ENCODE measurements around the gene MYBBP1A. TPM values are rescaled to one million over a fixed set of nuclear protein-coding genes. Genes with fewer than 3 reads are reported as not detected.

The MYBBP1A gene
- total RNA-seq, 1 donor from 2014 or later, result 38.8 TPM

DNA sequence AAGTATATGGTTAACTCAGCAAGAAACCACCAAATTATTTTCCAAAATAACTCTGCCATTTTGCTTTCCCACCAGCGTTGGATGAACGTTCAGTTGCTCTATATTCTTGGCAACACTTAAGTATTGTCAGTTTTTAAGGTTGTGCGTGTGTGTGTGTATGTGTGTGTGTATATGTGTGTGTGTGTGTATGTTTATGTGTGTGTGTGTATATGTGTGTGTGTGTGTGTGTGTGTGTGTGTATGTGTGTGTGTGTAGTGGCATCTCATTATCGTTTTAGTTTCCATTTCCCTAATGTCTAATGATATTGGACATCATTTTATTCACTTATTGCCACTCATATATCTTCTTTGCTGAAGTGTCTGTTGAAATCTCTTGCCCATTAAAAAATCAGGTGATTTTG is 17.9 kb upstream of the MYBBP1A start:
- ATAC-seq (no peak), DNase-seq (no peak)
- intact Hi-C loops (cut with DNase I), result no loop called here
- Histone ChIP-seq H3K36me3 (no peaks in the 10 kb centered on the region), H3K27ac (no peak overlapping the region), H3K27me3 (ENCODE audit: low read depth) (peaks cover 5% of the 10 kb centered on the region), H3K4me1 (peaks cover 4% of the 10 kb centered on the region), H3K9me3 (no peaks in the 10 kb centered on the region), H3K4me3 (no peak overlapping the region)
- TF ChIP-seq, protein P1, sequence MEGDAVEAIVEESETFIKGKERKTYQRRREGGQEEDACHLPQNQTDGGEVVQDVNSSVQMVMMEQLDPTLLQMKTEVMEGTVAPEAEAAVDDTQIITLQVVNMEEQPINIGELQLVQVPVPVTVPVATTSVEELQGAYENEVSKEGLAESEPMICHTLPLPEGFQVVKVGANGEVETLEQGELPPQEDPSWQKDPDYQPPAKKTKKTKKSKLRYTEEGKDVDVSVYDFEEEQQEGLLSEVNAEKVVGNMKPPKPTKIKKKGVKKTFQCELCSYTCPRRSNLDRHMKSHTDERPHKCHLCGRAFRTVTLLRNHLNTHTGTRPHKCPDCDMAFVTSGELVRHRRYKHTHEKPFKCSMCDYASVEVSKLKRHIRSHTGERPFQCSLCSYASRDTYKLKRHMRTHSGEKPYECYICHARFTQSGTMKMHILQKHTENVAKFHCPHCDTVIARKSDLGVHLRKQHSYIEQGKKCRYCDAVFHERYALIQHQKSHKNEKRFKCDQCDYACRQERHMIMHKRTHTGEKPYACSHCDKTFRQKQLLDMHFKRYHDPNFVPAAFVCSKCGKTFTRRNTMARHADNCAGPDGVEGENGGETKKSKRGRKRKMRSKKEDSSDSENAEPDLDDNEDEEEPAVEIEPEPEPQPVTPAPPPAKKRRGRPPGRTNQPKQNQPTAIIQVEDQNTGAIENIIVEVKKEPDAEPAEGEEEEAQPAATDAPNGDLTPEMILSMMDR (IDR thresholded peaks at IDR 0.05), result no peak

DNA sequence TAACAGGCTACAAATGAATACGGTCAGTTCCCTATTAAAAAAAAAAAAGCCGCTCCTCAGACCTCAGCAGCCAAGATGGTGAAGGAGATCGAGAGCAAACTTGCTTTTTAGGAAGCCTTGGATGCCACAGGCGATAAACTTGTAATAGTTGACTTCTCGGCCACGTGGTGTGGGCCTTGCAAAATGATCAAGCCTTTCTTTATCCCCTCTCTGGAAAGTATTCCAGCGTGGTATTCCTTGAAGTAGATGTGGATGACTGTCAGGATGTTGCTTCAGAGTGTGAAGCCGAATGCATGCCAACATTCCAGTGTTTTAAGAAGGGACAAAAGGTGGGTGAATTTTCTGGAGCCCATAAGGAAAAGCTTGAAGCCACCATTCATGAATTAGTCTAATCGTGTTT is 16.9 kb upstream of the MYBBP1A start:
- H3K4me1 ChIP-seq, result peaks cover 4% of the 10 kb centered on the region
- no peaks in the 10 kb centered on the region for H3K36me3 ChIP-seq
- TF ChIP-seq, protein P1 (IDR thresholded peaks at IDR 0.05), result no peak
- H3K9me3 ChIP-seq, result no peaks in the 10 kb centered on the region
- H3K27ac ChIP-seq, result no peak overlapping the region
- peaks cover 5% of the 10 kb centered on the region for H3K27me3 ChIP-seq (ENCODE audit: low read depth)
- ATAC-seq (no peak), DNase-seq (no peak)
- H3K4me3 ChIP-seq, result no peak overlapping the region
- intact Hi-C loops (cut with DNase I), result no loop called here

DNA sequence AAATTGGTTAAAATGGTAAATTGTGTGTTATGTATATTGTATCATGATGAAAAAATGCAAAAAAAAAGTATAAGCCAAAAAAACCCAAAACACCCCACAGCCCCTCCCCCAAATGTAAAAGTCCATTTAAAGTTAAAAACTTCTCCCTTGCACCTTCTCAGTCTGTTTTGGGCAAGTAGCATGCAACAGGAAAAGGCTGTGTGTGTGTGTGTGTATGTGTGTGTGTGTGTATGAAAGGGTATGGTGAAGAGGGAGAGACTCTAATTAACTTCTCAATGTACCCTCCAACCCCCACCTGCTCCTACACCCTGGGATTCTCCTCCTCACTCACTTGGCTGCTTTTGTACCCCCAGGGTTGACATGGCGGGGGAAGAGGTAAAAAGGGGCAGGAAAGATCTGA is 14.4 kb upstream of the MYBBP1A start:
- DNase-seq (no peak), ATAC-seq (no peak)
- Histone ChIP-seq H3K4me3 (no peak overlapping the region), H3K9me3 (no peaks in the 10 kb centered on the region), H3K4me1 (peaks cover 14% of the 10 kb centered on the region), H3K36me3 (no peaks in the 10 kb centered on the region), H3K27me3 (ENCODE audit: low read depth) (peaks cover 5% of the 10 kb centered on the region), H3K27ac (no peak overlapping the region)
- intact Hi-C loops (cut with DNase I), result loop anchor here (10.0 kb wide), 1 partner anchor 55 kb away; no protein-coding TSS in a partner anchor
- TF ChIP-seq, protein P1 (IDR thresholded peaks at IDR 0.05), result no peak

DNA sequence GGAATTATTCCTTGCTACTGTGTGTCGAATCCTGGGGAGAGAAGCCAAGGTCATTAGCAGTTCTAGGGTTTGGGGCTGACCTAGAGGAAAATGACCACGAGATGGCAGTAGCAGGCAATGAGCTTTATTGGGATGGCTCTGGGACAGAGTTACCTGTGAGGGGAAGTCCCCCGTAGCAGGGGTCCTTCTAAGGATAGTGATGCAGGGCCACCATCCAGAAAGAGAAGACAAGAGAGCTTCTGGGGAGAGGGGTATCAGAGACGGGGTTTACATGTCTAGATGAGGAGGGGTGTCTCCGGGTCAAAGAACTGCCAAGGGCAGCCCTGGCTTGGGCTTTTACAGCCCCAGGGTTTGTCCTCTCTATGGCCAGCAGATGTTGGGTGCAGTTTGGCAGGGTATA is 11.6 kb upstream of the MYBBP1A start:
- Histone ChIP-seq H3K27ac (no peak overlapping the region), H3K27me3 (ENCODE audit: low read depth) (peaks cover 5% of the 10 kb centered on the region), H3K36me3 (no peaks in the 10 kb centered on the region), H3K4me1 (peaks cover 17% of the 10 kb centered on the region), H3K4me3 (no peak overlapping the region), H3K9me3 (no peaks in the 10 kb centered on the region)
- DNase-seq (peak; percentile 39), ATAC-seq (peak; percentile 88 to 95)
- TF ChIP-seq, protein P1 (IDR thresholded peaks at IDR 0.05), result peak; percentile 71
- intact Hi-C loops (cut with DNase I), result loop anchor here (10.0 kb wide), 1 partner anchor 58 kb away; no protein-coding TSS in a partner anchor

DNA sequence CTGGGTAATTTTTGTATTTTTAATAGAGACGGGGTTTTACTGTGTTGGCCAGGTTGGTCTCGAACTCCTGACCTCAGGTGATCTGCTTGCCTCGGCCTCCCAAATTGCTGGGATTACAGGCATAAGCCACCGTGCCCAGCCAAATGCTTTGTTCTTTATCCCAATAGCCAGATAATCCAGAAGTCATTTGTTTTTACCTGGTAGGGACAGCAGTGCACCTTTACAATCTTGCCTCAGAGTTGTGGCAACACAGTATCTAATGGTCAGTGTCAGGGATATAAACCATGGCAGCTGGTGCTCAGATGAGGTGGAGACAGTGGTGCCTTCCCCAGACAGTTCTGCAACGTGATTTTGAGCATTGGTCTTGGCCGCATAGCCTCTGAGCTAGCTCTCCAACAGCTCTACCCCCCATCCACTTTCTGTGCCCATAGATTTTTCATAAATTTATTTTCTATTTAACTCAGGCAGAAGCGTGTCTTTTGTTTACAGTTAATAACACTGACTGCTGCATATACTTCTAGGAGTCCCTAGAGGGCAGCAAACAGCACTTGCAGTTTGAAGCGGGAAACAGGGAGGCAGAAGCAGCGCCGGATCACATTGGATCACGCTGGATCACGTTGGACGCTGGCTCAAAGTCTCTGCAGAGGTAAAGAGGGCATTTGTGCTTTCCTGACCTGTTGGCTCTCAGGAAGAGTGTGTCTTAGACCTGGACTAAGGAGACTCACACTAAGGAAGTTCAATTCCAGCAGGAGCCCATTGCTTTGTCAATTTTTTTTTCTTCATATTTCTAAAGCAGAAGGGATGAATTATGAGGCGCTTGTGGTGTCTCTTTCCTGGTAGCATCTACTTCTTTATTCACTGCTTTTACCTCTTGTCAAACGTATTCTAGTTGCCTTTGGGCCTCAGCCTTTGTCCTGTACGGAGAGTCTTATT is 10.3 kb upstream of the MYBBP1A start:
- Histone ChIP-seq H3K9me3 (no peaks in the 10 kb centered on the region), H3K27ac (no peak overlapping the region), H3K27me3 (ENCODE audit: low read depth) (no peaks in the 10 kb centered on the region), H3K4me1 (peaks cover 22% of the 10 kb centered on the region), H3K4me3 (no peak overlapping the region), H3K36me3 (no peaks in the 10 kb centered on the region)
- TF ChIP-seq, protein P1 (IDR thresholded peaks at IDR 0.05), result peak; percentile 78
- ATAC-seq (peak; percentile 91 to 92), DNase-seq (peak; percentile 73)
- intact Hi-C loops (cut with DNase I), result loop anchor here (10.0 kb wide), 1 partner anchor 59 kb away; no protein-coding TSS in a partner anchor

Measured in lower lobe of right lung (tissue), 2 donors.